DOHH2 (cell line): Measurements from ENCODE around the gene CDC42EP1.

Experiments
- H3F3A ChIP-seq: fragments of 200-600 bp; sonication (generic), shearing (Covaris generic); 2 replicates; pipeline ENCODE4 v1.6.0; 2016; ENCODE audit warnings: antibody characterized with exemption, mild to moderate bottlenecking; ENCODE audit not compliant: control insufficient read depth, insufficient read depth
- H3K27ac ChIP-seq: fragments of 200-600 bp; sonication (generic); 2 replicates; pipeline ENCODE4 v1.5.1; 2014; ENCODE audit warnings: low read depth, mild to moderate bottlenecking, low read length, moderate library complexity
- H3K27me3 ChIP-seq: fragments of 200-600 bp; sonication (generic); 2 replicates; pipeline ENCODE4 v1.6.1; 2014; ENCODE audit warnings: mild to moderate bottlenecking, low read length, mixed read lengths; ENCODE audit not compliant: control insufficient read depth
- H3K36me3 ChIP-seq: fragments of 200-600 bp; sonication (generic); 2 replicates; pipeline ENCODE4 v1.6.1; 2014; ENCODE audit warnings: mild to moderate bottlenecking, low read length, moderate library complexity, mixed read lengths; ENCODE audit not compliant: control insufficient read depth
- H3K4me1 ChIP-seq: fragments of 200-600 bp; sonication (generic); 2 replicates; pipeline ENCODE4 v1.6.1; 2014; ENCODE audit warnings: mild to moderate bottlenecking, low read length, mixed read lengths; ENCODE audit not compliant: control insufficient read depth
- H3K4me2 ChIP-seq: fragments of 200-600 bp; sonication (generic); 2 replicates; pipeline ENCODE4 v1.6.0; 2014; ENCODE audit warnings: mild to moderate bottlenecking, low read length, moderate library complexity
- H3K4me3 ChIP-seq: fragments of 200-600 bp; sonication (generic); 2 replicates; pipeline ENCODE4 v1.5.1; 2014; ENCODE audit warnings: mild to moderate bottlenecking, low read length, mixed read lengths
- H3K79me2 ChIP-seq: fragments of 200-600 bp; sonication (generic); 2 replicates; pipeline ENCODE4 v1.6.1; 2014; ENCODE audit warnings: mild to moderate bottlenecking, low read length, mixed read lengths; ENCODE audit not compliant: control insufficient read depth
- H3K9me2 ChIP-seq: fragments of 200-600 bp; sonication (generic); replicated peaks from 2 replicates; pipeline ENCODE4 v1.6.1; 2014; ENCODE audit warnings: mild to moderate bottlenecking, low read length, mixed read lengths; ENCODE audit not compliant: control insufficient read depth
- H3K9me3 ChIP-seq: fragments of 200-600 bp; sonication (generic); 2 replicates; pipeline ENCODE4 v1.6.1; 2014; ENCODE audit warnings: antibody characterized with exemption, low read length, mixed read lengths; ENCODE audit not compliant: control insufficient read depth, insufficient read depth
- H4K20me1 ChIP-seq: fragments of 200-600 bp; sonication (generic); 2 replicates; pipeline ENCODE4 v1.6.0; 2014; ENCODE audit warnings: low read depth, mild to moderate bottlenecking, antibody characterized with exemption, low read length, moderate library complexity; ENCODE audit not compliant: control insufficient read depth, insufficient read depth
- EZH2phosphoT487 ChIP-seq: fragments of 200-600 bp; sonication (generic); IDR thresholded peaks from 2 replicates; pipeline ENCODE4 v1.6.1; 2017; ENCODE audit warnings: borderline replicate concordance, mild to moderate bottlenecking, antibody characterized with exemption, low read length, moderate library complexity, mixed read lengths
- TF ChIP-seq, protein P1 (sequence below): fragments of 200-600 bp; sonication (generic); IDR thresholded peaks from one replicate; pipeline ENCODE4 v1.5.1; 2014; ENCODE audit warnings: antibody characterized with exemption, mild to moderate bottlenecking, low read depth, low read length; ENCODE audit not compliant: poor library complexity, severe bottlenecking

Gene CDC42EP1

GRCh38 chr22:37563153-37564081 is 3.1 kb downstream of the CDC42EP1 start:
- H3K4me3 ChIP-seq, result no peak overlapping the region
- no peaks in the 10 kb centered on the region for H3F3A ChIP-seq
- H3K79me2 ChIP-seq, result no peaks in the 10 kb centered on the region
- H3K4me2 ChIP-seq, result no peak overlapping the region
- H4K20me1 ChIP-seq, result no peaks in the 10 kb centered on the region
- TF ChIP-seq EZH2phosphoT487, result no peak
- TF ChIP-seq, protein P1, sequence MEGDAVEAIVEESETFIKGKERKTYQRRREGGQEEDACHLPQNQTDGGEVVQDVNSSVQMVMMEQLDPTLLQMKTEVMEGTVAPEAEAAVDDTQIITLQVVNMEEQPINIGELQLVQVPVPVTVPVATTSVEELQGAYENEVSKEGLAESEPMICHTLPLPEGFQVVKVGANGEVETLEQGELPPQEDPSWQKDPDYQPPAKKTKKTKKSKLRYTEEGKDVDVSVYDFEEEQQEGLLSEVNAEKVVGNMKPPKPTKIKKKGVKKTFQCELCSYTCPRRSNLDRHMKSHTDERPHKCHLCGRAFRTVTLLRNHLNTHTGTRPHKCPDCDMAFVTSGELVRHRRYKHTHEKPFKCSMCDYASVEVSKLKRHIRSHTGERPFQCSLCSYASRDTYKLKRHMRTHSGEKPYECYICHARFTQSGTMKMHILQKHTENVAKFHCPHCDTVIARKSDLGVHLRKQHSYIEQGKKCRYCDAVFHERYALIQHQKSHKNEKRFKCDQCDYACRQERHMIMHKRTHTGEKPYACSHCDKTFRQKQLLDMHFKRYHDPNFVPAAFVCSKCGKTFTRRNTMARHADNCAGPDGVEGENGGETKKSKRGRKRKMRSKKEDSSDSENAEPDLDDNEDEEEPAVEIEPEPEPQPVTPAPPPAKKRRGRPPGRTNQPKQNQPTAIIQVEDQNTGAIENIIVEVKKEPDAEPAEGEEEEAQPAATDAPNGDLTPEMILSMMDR, result no peak
- no peaks in the 10 kb centered on the region for H3K9me2 ChIP-seq
- peaks cover 38% of the 10 kb centered on the region for H3K27me3 ChIP-seq
- peaks cover 11% of the 10 kb centered on the region for H3K4me1 ChIP-seq
- no peaks in the 10 kb centered on the region for H3K9me3 ChIP-seq
- H3K27ac ChIP-seq, result no peak overlapping the region
- no peaks in the 10 kb centered on the region for H3K36me3 ChIP-seq

DNA sequence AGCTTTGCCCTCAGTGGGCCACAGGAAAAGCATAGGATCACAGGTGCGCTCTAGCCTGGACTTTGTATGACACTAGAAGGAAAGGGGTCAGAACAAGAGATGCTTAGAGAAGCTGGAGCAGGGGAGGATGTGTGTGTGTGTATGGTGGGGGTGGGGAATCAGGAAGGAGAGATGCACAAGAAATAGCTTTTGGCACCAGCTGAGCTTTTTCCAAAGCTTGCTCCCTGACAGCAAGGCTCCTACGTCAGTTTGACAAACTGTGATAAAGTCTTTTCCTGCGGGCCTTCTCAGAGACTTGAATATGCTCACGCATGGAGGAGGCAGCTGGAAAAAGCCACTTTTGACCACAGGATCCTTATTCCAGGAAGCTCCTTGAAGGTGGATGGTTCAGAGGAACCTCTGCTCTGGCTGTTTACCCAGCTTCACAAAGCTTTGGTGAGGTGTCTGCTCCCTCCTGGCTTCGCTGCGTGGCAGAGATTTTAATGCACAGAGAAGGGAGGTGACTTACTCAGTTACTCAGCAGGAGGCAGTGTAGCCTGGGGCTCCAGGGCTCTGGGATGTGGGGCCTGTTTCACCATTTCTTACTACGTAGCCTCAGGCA is 3.9 kb downstream of the CDC42EP1 start:
- Histone ChIP-seq H3K36me3 (no peaks in the 10 kb centered on the region), H3K4me2 (no peak overlapping the region), H3K27ac (no peak overlapping the region), H3K27me3 (peaks cover 33% of the 10 kb centered on the region), H3K79me2 (no peaks in the 10 kb centered on the region), H4K20me1 (no peaks in the 10 kb centered on the region), H3K4me3 (no peak overlapping the region), H3K9me2 (no peaks in the 10 kb centered on the region), H3K4me1 (peaks cover 11% of the 10 kb centered on the region), H3K9me3 (no peaks in the 10 kb centered on the region), H3F3A (no peaks in the 10 kb centered on the region)
- TF ChIP-seq, protein P1, result no peak
- no peak for TF ChIP-seq EZH2phosphoT487

GRCh38 chr22:37565830-37566229 is 5.5 kb downstream of the CDC42EP1 start:
- Histone ChIP-seq H3K9me3 (no peaks in the 10 kb centered on the region), H4K20me1 (no peaks in the 10 kb centered on the region), H3K27ac (no peak overlapping the region), H3K79me2 (no peaks in the 10 kb centered on the region), H3F3A (no peaks in the 10 kb centered on the region), H3K4me1 (peaks cover 11% of the 10 kb centered on the region), H3K4me3 (no peak overlapping the region), H3K27me3 (peaks cover 37% of the 10 kb centered on the region), H3K9me2 (no peaks in the 10 kb centered on the region), H3K4me2 (no peak overlapping the region), H3K36me3 (no peaks in the 10 kb centered on the region)
- TF ChIP-seq, protein P1, result no peak
- no peak for TF ChIP-seq EZH2phosphoT487
